ENCODE results near the gene INAFM2. TPM values are rescaled to one million over a fixed set of nuclear protein-coding genes. Genes with fewer than 3 reads are reported as not detected.

The INAFM2 gene
- polyA plus RNA-seq, 1 donor from 2014 or later = 14.8 TPM

GRCh38 chr15:40314723-40315276, 8.7 kb upstream of the INAFM2 start:
- no peak for TF ChIP-seq TAF1 (IDR thresholded peaks at IDR 0.05; ENCODE audit: low read depth)
- TF ChIP-seq SMC3 (conservative IDR thresholded peaks at IDR 0.05; ENCODE audit: poor library complexity) = no peak
- TF ChIP-seq RAD21 (conservative IDR thresholded peaks at IDR 0.05) = no peak
- no peak for TF ChIP-seq REST (IDR thresholded peaks at IDR 0.05; ENCODE audit: borderline replicate concordance)
- TF ChIP-seq POLR2AphosphoS5 (IDR thresholded peaks at IDR 0.05) = no peak
- no peak for TF ChIP-seq EZH2 (IDR thresholded peaks at IDR 0.05; ENCODE audit: borderline replicate concordance, insufficient read depth, low read length, poor library complexity, severe bottlenecking)
- no peak for TF ChIP-seq CTCF (IDR thresholded peaks at IDR 0.05; ENCODE audit: poor library complexity, severe bottlenecking)
- no peak for TF ChIP-seq MXI1 (conservative IDR thresholded peaks at IDR 0.05; ENCODE audit: poor library complexity, severe bottlenecking)
- no peak for TF ChIP-seq EP300 (conservative IDR thresholded peaks at IDR 0.05; ENCODE audit: poor library complexity, severe bottlenecking)
- Histone ChIP-seq H3K27me3 (ENCODE audit: insufficient read depth, low read depth, low read length) (no peaks in the 10 kb centered on the region), H4K20me1 (ENCODE audit: insufficient read depth) (no peaks in the 10 kb centered on the region), H3K4me3 (ENCODE audit: low read length) (no peak overlapping the region), H3K9ac (ENCODE audit: low read length) (no peak overlapping the region), H3K4me2 (ENCODE audit: low read length) (no peak overlapping the region), H3K9me3 (ENCODE audit: low read length) (no peaks in the 10 kb centered on the region), H2AFZ (ENCODE audit: low read depth, low read length) (no peak overlapping the region), H3K9me2 (ENCODE audit: insufficient read depth, low read length) (no peaks in the 10 kb centered on the region), H3K27ac (ENCODE audit: low read length) (no peak overlapping the region), H3F3A (ENCODE audit: insufficient read depth, low read length, poor library complexity, severe bottlenecking) (no peaks in the 10 kb centered on the region), H3K36me3 (ENCODE audit: insufficient read depth, low read length) (no peaks in the 10 kb centered on the region), H3K79me2 (replicated peaks; ENCODE audit: insufficient read depth, low read length) (no peaks in the 10 kb centered on the region)

- H3K36me3 ChIP-seq (ENCODE audit: insufficient read depth, low read length) = no peaks in the 10 kb centered on the region
- H3K79me2 ChIP-seq (replicated peaks; ENCODE audit: insufficient read depth, low read length) = no peaks in the 10 kb centered on the region
- no peak overlapping the region for H2AFZ ChIP-seq (ENCODE audit: low read depth, low read length)
- H3K9me3 ChIP-seq (ENCODE audit: low read length) = no peaks in the 10 kb centered on the region
- no peaks in the 10 kb centered on the region for H4K20me1 ChIP-seq (ENCODE audit: insufficient read depth)
- no peak overlapping the region for H3K9ac ChIP-seq (ENCODE audit: low read length)
- TF ChIP-seq EZH2 (IDR thresholded peaks at IDR 0.05; ENCODE audit: borderline replicate concordance, insufficient read depth, low read length, poor library complexity, severe bottlenecking) = no peak
- no peaks in the 10 kb centered on the region for H3K9me2 ChIP-seq (ENCODE audit: insufficient read depth, low read length)
- no peaks in the 10 kb centered on the region for H3K27me3 ChIP-seq (ENCODE audit: insufficient read depth, low read depth, low read length)
- no peak overlapping the region for H3K4me2 ChIP-seq (ENCODE audit: low read length)
- no peak overlapping the region for H3K27ac ChIP-seq (ENCODE audit: low read length)
- H3F3A ChIP-seq (ENCODE audit: insufficient read depth, low read length, poor library complexity, severe bottlenecking) = no peaks in the 10 kb centered on the region
- H3K4me3 ChIP-seq (ENCODE audit: low read length) = no peak overlapping the region
Measured at GRCh38 chr15:40316931-40317330, 6.6 kb upstream of the INAFM2 start.
